ENCODE measurements around the gene SLC25A25. TPM values are rescaled to one million over a fixed set of nuclear protein-coding genes. Genes with fewer than 3 reads are reported as not detected.

The SLC25A25 gene
- total RNA-seq, 1 experiment from 2014 or later = 15.5 TPM

DNA sequence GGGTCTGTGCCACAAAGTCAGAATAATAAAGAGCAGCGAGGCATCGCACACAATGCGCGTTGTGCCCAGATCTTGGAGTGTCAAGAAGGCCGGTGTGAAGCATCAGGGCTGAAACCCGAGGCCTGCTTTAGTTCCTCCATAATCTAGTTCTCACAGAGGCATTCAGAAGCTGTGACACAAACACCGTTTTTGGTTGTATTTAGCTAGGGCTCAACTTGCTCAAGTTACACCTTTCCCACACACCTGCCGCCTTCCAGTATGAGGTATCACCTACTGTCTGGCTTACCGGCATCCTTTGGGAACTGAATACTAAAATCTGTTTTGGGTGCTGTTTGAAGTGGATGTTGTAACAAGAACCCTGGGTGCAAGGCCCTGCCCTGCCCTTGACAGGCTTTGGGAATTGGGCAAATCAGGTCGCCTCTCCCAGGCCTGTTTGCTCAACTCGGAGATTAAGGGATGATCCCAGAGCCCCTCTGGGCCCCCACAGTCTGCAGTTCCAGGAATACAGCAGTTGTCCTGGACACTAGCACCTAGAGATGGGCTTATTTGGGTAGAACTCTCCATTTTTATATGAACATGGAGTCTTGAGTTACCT, 27.0 kb downstream of the SLC25A25 start:
- no peak for DNase-seq (ENCODE audit: extremely low read depth, low read depth)

- DNase-seq (ENCODE audit: extremely low read depth, low read depth) = no peak
Measured at GRCh38 chr9:128096616-128097536, 28.8 kb downstream of the SLC25A25 start.

- no peak for DNase-seq (ENCODE audit: extremely low read depth, low read depth)
Measured at GRCh38 chr9:128097543-128098296, 29.7 kb downstream of the SLC25A25 start.

DNA sequence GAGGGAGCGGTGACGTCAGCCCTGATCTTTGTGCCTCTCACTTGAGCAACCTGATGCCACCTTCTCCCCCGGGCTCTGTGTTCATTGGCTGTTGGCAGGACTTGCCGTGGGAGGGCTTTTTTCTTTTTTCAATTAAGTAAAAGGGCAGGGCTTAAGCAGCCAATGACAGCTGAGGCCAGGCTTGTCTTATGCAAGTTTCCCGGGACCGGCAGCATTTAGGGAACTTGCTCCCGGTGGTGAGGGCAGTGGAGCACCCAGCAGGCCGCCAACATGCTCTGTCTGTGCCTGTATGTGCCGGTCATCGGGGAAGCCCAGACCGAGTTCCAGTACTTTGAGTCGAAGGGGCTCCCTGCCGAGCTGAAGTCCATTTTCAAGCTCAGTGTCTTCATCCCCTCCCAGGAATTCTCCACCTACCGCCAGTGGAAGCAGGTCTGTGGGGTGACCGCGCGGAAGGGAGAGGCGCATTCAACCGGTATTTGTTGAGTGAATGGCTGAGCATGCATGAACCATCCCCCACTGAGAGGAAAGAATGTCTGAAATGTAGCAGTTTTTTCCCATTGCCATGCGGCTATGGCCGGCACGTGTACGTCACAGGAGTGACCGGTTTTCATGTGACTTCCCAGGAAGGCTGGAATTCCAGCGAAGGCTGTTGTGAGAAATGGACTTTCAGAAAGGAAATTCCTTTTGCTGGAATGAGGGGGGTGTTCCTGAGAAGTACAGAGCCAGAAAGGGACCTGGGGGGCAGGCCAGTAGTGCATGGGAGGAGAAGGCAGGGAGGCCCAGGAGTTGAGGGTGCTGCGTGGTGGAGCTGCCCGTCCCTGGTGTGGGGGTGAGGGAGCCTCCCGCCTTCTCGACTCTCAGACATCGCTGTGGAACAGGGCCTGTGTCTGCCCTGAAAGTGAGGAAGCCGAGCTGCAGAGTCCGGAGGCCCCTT, 30.5 kb downstream of the SLC25A25 start:
- peak; percentile 96 for DNase-seq (ENCODE audit: extremely low read depth, low read depth)

DNA sequence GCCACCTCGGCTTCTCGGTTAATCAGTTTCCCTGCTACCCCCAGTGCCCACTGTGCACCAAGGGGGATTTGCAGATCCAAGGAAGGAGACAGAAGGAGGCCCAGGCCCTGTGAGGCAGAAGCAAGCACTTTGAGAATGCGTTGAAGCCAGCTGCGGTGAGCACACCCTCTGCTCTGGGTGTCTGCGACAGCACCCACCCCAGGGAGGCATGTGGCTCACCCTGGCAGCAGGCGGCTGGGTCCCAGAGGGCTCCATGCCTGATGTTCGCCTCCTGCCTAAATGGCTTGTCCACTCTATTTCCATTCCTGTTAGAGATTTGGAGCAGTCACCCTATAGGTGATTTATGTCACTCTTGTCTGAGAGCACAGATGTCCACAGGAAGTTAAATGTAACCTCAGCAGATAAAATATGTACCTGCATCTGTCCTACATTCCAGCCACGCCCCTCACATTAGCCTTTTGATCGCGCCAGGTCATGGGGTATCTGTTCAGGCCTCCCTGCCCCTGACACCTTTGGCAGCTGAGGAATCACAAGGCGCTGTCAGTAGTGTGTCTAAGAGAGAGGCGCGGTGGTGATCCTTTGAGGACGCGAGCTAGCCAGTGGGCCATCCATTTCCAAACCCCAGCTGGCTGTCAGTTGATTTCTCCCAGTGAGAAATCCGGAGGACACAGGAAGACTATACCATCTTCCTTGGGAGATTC, 31.3 kb downstream of the SLC25A25 start:
- no peak for DNase-seq (ENCODE audit: extremely low read depth, low read depth)

GRCh38 chr9:128099932-128100491, 32.0 kb downstream of the SLC25A25 start:
- no peak for DNase-seq (ENCODE audit: extremely low read depth, low read depth)

GRCh38 chr9:128100581-128100980, 32.5 kb downstream of the SLC25A25 start:
- DNase-seq (ENCODE audit: extremely low read depth, low read depth) = no peak

- no peak for DNase-seq (ENCODE audit: extremely low read depth, low read depth)
Measured at GRCh38 chr9:128101231-128101661, 33.2 kb downstream of the SLC25A25 start.

DNA sequence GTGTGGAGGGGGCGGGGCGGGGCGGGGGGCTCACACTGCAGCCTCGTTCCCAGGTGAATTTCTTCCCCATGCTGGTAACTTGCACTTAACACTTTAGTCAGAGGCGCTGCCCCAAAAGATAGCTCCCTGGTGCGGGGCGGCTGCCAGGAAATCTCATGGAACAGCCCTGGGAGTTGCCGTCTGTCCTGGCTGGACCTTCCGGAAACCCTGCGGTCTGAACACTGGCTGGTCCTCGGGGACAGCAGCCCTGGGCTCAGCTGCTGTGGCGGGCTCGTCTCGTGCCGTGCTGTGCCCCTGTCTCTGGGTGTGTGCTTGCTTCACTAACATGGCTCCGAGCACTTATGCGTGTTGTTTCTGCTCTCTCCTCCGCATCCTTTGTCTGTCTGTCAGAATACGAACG, 33.7 kb downstream of the SLC25A25 start:
- DNase-seq (ENCODE audit: extremely low read depth, low read depth) = no peak

DNA sequence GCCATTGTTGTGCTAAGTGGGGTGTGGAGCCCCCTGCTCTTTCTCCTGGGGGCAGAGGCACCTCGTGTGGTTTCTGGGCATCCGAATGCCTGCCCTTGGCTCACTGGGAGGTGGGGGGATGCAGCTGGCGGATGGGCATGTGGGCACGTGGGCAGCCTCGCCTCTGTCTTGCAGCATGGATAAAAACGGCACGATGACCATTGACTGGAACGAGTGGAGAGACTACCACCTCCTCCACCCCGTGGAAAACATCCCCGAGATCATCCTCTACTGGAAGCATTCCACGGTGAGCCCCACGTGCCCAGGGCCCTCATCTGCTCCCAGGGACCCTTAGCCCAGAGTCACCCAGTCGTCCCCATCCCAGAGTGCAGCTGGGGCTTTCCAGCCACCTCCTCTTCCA, 34.2 kb downstream of the SLC25A25 start:
- DNase-seq (ENCODE audit: extremely low read depth, low read depth) = no peak

DNA sequence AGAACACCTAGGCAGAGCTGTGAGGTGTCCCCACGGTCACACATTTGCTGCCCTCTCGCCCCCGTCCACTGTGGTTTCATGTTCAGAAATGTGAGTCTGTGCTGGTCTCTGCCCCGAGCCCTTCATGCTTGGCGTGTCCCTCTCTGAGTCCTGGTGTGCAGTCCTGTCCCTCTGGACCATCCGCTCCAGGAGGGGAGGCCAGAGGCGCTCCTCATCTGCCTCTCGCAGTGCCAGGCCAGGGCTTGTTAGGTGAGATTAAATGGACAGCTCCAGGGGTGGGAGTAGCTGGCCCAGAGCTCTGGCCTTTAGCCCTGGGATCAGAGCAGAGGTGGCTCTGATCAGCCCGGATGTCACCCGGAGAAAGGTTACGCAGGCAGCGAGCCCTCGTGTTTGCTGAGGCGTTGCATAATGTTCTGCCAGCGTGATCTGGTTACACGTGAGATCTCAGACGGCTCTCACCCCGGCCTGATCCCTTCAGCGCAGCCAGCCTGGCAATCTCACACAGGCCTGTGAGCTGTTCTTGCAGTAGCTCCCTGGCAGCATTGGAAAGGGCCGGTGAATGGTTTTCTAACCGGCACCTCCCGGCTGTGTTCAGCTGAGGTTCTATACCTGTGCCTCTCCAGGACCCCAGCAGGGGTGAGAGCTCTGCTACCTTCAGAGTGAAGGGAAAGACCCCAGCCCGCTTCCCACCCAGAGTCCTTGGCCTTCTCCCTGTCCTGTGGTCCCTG, 35.0 kb downstream of the SLC25A25 start:
- peak; percentile 46 for DNase-seq (ENCODE audit: extremely low read depth, low read depth)

DNA sequence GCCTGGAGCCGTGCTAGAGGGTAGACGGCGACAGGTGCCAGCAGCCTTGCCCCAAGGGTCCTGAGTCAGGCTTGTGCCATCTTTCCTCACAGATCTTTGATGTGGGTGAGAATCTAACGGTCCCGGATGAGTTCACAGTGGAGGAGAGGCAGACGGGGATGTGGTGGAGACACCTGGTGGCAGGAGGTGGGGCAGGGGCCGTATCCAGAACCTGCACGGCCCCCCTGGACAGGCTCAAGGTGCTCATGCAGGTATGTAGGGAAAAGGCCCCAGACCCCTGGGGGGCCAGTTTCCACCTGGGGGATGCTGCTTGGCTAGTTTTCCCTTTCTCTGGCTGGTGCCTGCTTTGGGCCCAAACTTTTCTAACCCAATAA, 35.5 kb downstream of the SLC25A25 start:
- no peak for DNase-seq (ENCODE audit: extremely low read depth, low read depth)

- DNase-seq (ENCODE audit: extremely low read depth, low read depth) = no peak
Measured at GRCh38 chr9:128104171-128104618, 36.2 kb downstream of the SLC25A25 start.

GRCh38 chr9:128105538-128106175, 37.6 kb downstream of the SLC25A25 start:
- DNase-seq (ENCODE audit: extremely low read depth, low read depth) = no peak

DNA sequence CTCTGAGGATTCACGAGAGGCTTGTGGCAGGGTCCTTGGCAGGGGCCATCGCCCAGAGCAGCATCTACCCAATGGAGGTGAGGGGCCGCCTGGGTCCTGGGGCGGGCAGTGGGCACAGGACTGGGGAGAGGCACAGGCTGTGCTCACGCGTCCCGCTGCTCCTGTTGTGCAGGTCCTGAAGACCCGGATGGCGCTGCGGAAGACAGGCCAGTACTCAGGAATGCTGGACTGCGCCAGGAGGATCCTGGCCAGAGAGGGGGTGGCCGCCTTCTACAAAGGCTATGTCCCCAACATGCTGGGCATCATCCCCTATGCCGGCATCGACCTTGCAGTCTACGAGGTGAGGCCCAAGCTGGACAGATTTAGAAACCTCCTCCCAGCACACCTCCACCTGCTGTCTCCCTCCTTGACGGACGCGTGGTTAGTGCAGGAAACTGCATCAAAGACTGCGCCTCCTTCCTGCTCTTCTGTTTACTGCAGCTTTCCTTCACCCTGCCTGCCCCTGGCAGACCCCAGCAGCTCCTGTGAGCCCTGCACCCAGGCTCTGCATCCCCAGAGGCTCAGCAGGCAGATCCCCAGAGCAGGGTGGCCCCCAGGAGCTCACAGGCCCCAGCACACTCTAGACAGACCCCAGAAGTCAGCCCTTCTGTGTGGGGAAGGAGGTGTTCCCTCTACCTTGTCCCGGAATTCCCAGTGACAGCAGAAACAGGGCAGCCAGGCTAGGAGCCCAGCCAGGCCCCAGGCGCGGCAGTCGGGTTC, 38.3 kb downstream of the SLC25A25 start:
- DNase-seq (ENCODE audit: extremely low read depth, low read depth) = no peak

DNA sequence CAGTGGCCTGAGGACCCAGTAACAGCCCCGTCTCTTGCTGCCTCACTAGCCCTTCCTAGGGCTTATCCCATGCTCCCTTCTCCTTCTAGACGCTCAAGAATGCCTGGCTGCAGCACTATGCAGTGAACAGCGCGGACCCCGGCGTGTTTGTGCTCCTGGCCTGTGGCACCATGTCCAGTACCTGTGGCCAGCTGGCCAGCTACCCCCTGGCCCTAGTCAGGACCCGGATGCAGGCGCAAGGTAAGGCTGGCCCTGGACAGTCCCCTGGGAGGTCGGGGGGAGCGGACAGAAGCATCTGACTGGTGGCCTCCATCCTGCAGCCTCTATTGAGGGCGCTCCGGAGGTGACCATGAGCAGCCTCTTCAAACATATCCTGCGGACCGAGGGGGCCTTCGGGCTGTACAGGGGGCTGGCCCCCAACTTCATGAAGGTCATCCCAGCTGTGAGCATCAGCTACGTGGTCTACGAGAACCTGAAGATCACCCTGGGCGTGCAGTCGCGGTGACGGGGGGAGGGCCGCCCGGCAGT, 39.0 kb downstream of the SLC25A25 start:
- no peak for DNase-seq (ENCODE audit: extremely low read depth, low read depth)

Data from NCI-H460 (cell line).